IgD-negative memory B cell (primary cell): ENCODE data around the gene CHST1. TPM values are rescaled to one million over a fixed set of nuclear protein-coding genes. Genes with fewer than 3 reads are reported as not detected.
A peak's percentile ranks its signal among the peaks of the same experiment; 100 is the strongest.

Source experiments
- H3K27ac Mint-ChIP-seq, 3 donors: one replicate each; pipeline ENCODE4 v1.8.0; 2020 to 2022; ENCODE audit warnings: mild to moderate bottlenecking in 3 of 3, mixed read lengths in 3 of 3, moderate library complexity in 1 of 3
- H3K27me3 Mint-ChIP-seq: one replicate; pipeline ENCODE4 v1.8.0; 2021; ENCODE audit warnings: mixed read lengths
- H3K36me3 Mint-ChIP-seq: one replicate; pipeline ENCODE4 v1.8.0; 2020; ENCODE audit warnings: mild to moderate bottlenecking, mixed read lengths
- H3K4me1 Mint-ChIP-seq, 3 donors: one replicate each; pipeline ENCODE4 v1.8.0; 2020 to 2022; ENCODE audit warnings: mixed read lengths in 3 of 3, mild to moderate bottlenecking in 1 of 3
- H3K4me3 Mint-ChIP-seq, 4 donors: one replicate each; pipeline ENCODE4 v1.8.0; 2020 to 2022; ENCODE audit warnings: mild to moderate bottlenecking in 4 of 4, mixed read lengths in 4 of 4, moderate library complexity in 3 of 4
- H3K9me3 Mint-ChIP-seq, 3 donors: one replicate each; pipeline ENCODE4 v1.8.0; 2020 to 2021; ENCODE audit warnings: mixed read lengths in 3 of 3, mild to moderate bottlenecking in 1 of 3
- polyA plus RNA-seq: library from polyadenylated mRNA; unstranded; fragments of 300-500 nt; fragmentation: Illumina TruSeq; gene quantifications from one replicate; pipeline ENCODE4 v1.2.3, GENCODE V29; 2021

CHST1 gene
- polyA plus RNA-seq, 1 donor from 2014 or later, result not detected

GRCh38 chr11:45617871-45618601 is 47.4 kb downstream of the CHST1 start:
- Mint-ChIP-seq H3K36me3 (no peaks in the 10 kb centered on the region), H3K9me3 (peaks cover 3 to 5% (median 4%) of the 10 kb centered on the region in 3 donors), H3K4me3 (no peak overlapping the region), H3K4me1 (no peaks in the 10 kb centered on the region), H3K27ac (no peak overlapping the region), H3K27me3 (peaks cover 20% of the 10 kb centered on the region)

- H3K9me3 Mint-ChIP-seq, result peaks cover 2 to 4% (median 3%) of the 10 kb centered on the region in 3 donors
- no peaks in the 10 kb centered on the region for H3K36me3 Mint-ChIP-seq
- peaks cover 20% of the 10 kb centered on the region for H3K27me3 Mint-ChIP-seq
- H3K27ac Mint-ChIP-seq, result no peak overlapping the region
- no peak overlapping the region for H3K4me3 Mint-ChIP-seq
- no peaks in the 10 kb centered on the region for H3K4me1 Mint-ChIP-seq
Observed at GRCh38 chr11:45616802-45617549, 48.4 kb downstream of the CHST1 start.

GRCh38 chr11:45615182-45615792 is 50.1 kb downstream of the CHST1 start:
- peaks cover 0 to 3% (median 2%) of the 10 kb centered on the region in 3 donors for H3K9me3 Mint-ChIP-seq
- H3K36me3 Mint-ChIP-seq, result no peaks in the 10 kb centered on the region
- no peak overlapping the region for H3K27ac Mint-ChIP-seq
- H3K4me1 Mint-ChIP-seq, result no peaks in the 10 kb centered on the region
- no peak overlapping the region for H3K4me3 Mint-ChIP-seq
- peaks cover 20% of the 10 kb centered on the region for H3K27me3 Mint-ChIP-seq

- peaks cover 19% of the 10 kb centered on the region for H3K27me3 Mint-ChIP-seq
- H3K4me3 Mint-ChIP-seq, result no peak overlapping the region
- H3K27ac Mint-ChIP-seq, result no peak overlapping the region
- H3K36me3 Mint-ChIP-seq, result no peaks in the 10 kb centered on the region
- H3K9me3 Mint-ChIP-seq, result peaks cover 0 to 2% (median 1%) of the 10 kb centered on the region in 3 donors
- H3K4me1 Mint-ChIP-seq, result no peaks in the 10 kb centered on the region
Observed at GRCh38 chr11:45614196-45614828, 51.1 kb downstream of the CHST1 start.

- Mint-ChIP-seq H3K4me3 (no peak overlapping the region), H3K4me1 (no peaks in the 10 kb centered on the region), H3K27ac (no peak overlapping the region), H3K9me3 (peaks cover 0 to 4% (median 2%) of the 10 kb centered on the region in 3 donors), H3K27me3 (peaks cover 7% of the 10 kb centered on the region), H3K36me3 (no peaks in the 10 kb centered on the region)
Observed at GRCh38 chr11:45610627-45611026, 54.8 kb downstream of the CHST1 start.

- Mint-ChIP-seq H3K27me3 (peaks cover 10% of the 10 kb centered on the region), H3K27ac (no peak overlapping the region), H3K36me3 (no peaks in the 10 kb centered on the region), H3K4me3 (no peak overlapping the region), H3K4me1 (no peaks in the 10 kb centered on the region), H3K9me3 (peaks cover 0 to 5% (median 4%) of the 10 kb centered on the region in 3 donors)
Observed at GRCh38 chr11:45609902-45610301, 55.5 kb downstream of the CHST1 start.

GRCh38 chr11:45609337-45609736 is 56.1 kb downstream of the CHST1 start:
- Mint-ChIP-seq H3K4me1 (no peaks in the 10 kb centered on the region), H3K36me3 (no peaks in the 10 kb centered on the region), H3K9me3 (peaks cover 0 to 5% (median 4%) of the 10 kb centered on the region in 3 donors), H3K27ac (no peak overlapping the region), H3K4me3 (no peak overlapping the region), H3K27me3 (peaks cover 10% of the 10 kb centered on the region)

GRCh38 chr11:45607995-45608394 is 57.4 kb downstream of the CHST1 start:
- peaks cover 11% of the 10 kb centered on the region for H3K27me3 Mint-ChIP-seq
- no peak overlapping the region for H3K27ac Mint-ChIP-seq
- no peaks in the 10 kb centered on the region for H3K4me1 Mint-ChIP-seq
- no peak overlapping the region for H3K4me3 Mint-ChIP-seq
- peaks cover 0 to 5% (median 4%) of the 10 kb centered on the region in 3 donors for H3K9me3 Mint-ChIP-seq
- no peaks in the 10 kb centered on the region for H3K36me3 Mint-ChIP-seq

GRCh38 chr11:45606514-45607281 is 58.7 kb downstream of the CHST1 start:
- Mint-ChIP-seq H3K27ac (no peak overlapping the region), H3K27me3 (peaks cover 13% of the 10 kb centered on the region), H3K4me1 (no peaks in the 10 kb centered on the region), H3K4me3 (no peak overlapping the region), H3K9me3 (peaks cover 0 to 5% (median 4%) of the 10 kb centered on the region in 3 donors), H3K36me3 (no peaks in the 10 kb centered on the region)

- Mint-ChIP-seq H3K27me3 (peaks cover 13% of the 10 kb centered on the region), H3K27ac (no peak overlapping the region), H3K36me3 (no peaks in the 10 kb centered on the region), H3K4me3 (peak overlapping the region in 1 of 4 donors; percentile 19), H3K4me1 (no peaks in the 10 kb centered on the region), H3K9me3 (peaks cover 6 to 10% (median 7%) of the 10 kb centered on the region in 3 donors)
Observed at GRCh38 chr11:45605051-45605450, 60.4 kb downstream of the CHST1 start.

GRCh38 chr11:45603946-45604682 is 61.3 kb downstream of the CHST1 start:
- Mint-ChIP-seq H3K36me3 (no peaks in the 10 kb centered on the region), H3K9me3 (peaks cover 4 to 8% (median 6%) of the 10 kb centered on the region in 3 donors), H3K4me3 (no peak overlapping the region), H3K4me1 (no peaks in the 10 kb centered on the region), H3K27me3 (peaks cover 11% of the 10 kb centered on the region), H3K27ac (peak overlapping the region in 1 of 3 donors; percentile 48)

- Mint-ChIP-seq H3K4me1 (no peaks in the 10 kb centered on the region), H3K36me3 (no peaks in the 10 kb centered on the region), H3K4me3 (no peak overlapping the region), H3K27me3 (peaks cover 13% of the 10 kb centered on the region), H3K27ac (no peak overlapping the region), H3K9me3 (peaks cover 3 to 6% (median 5%) of the 10 kb centered on the region in 3 donors)
Observed at GRCh38 chr11:45599161-45599943, 66.1 kb downstream of the CHST1 start.
